ENCODE results near the gene ARID1B. TPM values are rescaled to one million over a fixed set of nuclear protein-coding genes. Genes with fewer than 3 reads are reported as not detected.
A peak's percentile ranks its signal among the peaks of the same experiment; 100 is the strongest.

Gene ARID1B
- total RNA-seq, 1 donor from 2014 or later = 101 TPM

DNA sequence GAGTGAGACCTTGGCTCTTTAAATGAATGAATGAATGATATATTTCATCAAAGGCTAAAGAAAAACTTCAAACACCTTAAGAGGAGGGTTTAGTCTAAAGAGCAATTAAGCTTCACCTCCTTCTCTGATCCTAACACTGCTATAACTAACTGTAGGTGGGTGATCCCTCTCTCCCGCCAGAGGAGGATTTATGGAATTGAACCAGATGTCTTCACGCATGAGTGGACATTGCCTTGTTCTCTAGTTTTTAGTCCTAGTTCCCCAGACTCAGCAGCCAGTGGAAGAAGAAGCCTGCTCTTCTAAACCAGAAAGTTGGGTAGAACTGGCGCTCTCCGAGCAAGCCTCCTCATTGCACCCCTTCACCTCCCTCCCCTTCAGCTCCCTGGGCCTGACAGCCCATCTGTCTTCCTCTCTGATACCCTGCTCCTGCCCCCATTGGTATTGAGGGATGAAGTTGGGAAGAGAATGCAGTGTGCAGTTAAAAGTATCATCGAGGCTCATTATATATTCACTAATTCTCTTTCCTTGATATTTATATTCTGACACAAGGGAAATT is 142.7 kb downstream of the ARID1B start:
- Mint-ChIP-seq H3K4me3 (no peak overlapping the region), H3K36me3 (ENCODE audit: low read depth) (no peaks in the 10 kb centered on the region), H3K9me3 (no peaks in the 10 kb centered on the region), H3K27me3 (ENCODE audit: low read depth) (no peaks in the 10 kb centered on the region), H3K27ac (ENCODE audit: unreplicated experiment) (no peak overlapping the region), H3K4me1 (peaks cover 34% of the 10 kb centered on the region)
- no peak for DNase-seq (ENCODE audit: low read depth, low spot score)
- TF ChIP-seq, protein P1, sequence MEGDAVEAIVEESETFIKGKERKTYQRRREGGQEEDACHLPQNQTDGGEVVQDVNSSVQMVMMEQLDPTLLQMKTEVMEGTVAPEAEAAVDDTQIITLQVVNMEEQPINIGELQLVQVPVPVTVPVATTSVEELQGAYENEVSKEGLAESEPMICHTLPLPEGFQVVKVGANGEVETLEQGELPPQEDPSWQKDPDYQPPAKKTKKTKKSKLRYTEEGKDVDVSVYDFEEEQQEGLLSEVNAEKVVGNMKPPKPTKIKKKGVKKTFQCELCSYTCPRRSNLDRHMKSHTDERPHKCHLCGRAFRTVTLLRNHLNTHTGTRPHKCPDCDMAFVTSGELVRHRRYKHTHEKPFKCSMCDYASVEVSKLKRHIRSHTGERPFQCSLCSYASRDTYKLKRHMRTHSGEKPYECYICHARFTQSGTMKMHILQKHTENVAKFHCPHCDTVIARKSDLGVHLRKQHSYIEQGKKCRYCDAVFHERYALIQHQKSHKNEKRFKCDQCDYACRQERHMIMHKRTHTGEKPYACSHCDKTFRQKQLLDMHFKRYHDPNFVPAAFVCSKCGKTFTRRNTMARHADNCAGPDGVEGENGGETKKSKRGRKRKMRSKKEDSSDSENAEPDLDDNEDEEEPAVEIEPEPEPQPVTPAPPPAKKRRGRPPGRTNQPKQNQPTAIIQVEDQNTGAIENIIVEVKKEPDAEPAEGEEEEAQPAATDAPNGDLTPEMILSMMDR (conservative IDR thresholded peaks at IDR 0.05) = no peak

DNA sequence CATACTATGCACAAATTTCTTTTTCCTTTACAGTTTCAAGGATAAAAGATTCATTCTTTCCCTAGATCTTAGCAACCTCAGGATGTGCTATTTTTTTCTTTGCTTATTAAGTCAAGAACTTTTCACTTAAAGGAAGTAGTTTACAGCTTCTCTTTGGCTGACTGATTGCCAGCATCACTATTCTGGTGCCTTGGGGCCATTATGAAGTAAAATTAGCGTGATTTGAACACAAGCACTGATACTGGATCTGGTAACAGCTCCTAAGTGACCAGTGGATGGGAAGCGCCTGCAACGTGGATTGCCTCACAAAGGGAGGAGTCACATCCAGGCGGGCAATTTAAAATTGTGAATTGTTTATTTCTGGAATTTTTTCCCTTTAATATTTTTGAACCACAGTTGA is 147.1 kb downstream of the ARID1B start:
- no peaks in the 10 kb centered on the region for H3K9me3 Mint-ChIP-seq
- H3K4me3 Mint-ChIP-seq = no peak overlapping the region
- peak overlapping the region; percentile 27 for H3K27ac Mint-ChIP-seq (ENCODE audit: unreplicated experiment)
- TF ChIP-seq, protein P1 (conservative IDR thresholded peaks at IDR 0.05) = no peak
- H3K27me3 Mint-ChIP-seq (ENCODE audit: low read depth) = no peaks in the 10 kb centered on the region
- DNase-seq (ENCODE audit: low read depth, low spot score) = no peak
- peaks cover 35% of the 10 kb centered on the region for H3K4me1 Mint-ChIP-seq
- peaks cover 6% of the 10 kb centered on the region for H3K36me3 Mint-ChIP-seq (ENCODE audit: low read depth)

DNA sequence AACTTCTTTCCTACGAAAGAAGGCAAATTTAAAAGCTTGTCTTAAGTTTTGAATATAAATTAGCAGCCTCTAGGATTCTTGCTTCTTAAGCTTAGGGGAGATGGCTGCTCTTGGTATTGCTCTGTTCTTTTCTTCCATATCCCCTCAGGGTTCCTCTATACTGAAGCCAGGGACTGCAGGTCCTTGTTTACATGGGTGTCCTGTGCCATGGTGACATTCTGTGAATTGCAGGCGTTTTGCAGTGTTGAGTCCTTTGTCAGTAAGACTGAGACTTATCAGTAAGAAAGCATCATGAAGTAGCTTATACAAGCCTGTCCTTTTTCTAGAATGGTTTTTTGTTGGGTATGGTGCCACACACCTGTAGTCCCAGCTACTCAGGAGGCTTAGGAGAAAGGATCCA is 147.8 kb downstream of the ARID1B start:
- peaks cover 28% of the 10 kb centered on the region for H3K4me1 Mint-ChIP-seq
- DNase-seq (ENCODE audit: low read depth, low spot score) = no peak
- TF ChIP-seq, protein P1 (conservative IDR thresholded peaks at IDR 0.05) = no peak
- peaks cover 11% of the 10 kb centered on the region for H3K36me3 Mint-ChIP-seq (ENCODE audit: low read depth)
- H3K27me3 Mint-ChIP-seq (ENCODE audit: low read depth) = no peaks in the 10 kb centered on the region
- no peak overlapping the region for H3K27ac Mint-ChIP-seq (ENCODE audit: unreplicated experiment)
- H3K9me3 Mint-ChIP-seq = no peaks in the 10 kb centered on the region
- H3K4me3 Mint-ChIP-seq = no peak overlapping the region

DNA sequence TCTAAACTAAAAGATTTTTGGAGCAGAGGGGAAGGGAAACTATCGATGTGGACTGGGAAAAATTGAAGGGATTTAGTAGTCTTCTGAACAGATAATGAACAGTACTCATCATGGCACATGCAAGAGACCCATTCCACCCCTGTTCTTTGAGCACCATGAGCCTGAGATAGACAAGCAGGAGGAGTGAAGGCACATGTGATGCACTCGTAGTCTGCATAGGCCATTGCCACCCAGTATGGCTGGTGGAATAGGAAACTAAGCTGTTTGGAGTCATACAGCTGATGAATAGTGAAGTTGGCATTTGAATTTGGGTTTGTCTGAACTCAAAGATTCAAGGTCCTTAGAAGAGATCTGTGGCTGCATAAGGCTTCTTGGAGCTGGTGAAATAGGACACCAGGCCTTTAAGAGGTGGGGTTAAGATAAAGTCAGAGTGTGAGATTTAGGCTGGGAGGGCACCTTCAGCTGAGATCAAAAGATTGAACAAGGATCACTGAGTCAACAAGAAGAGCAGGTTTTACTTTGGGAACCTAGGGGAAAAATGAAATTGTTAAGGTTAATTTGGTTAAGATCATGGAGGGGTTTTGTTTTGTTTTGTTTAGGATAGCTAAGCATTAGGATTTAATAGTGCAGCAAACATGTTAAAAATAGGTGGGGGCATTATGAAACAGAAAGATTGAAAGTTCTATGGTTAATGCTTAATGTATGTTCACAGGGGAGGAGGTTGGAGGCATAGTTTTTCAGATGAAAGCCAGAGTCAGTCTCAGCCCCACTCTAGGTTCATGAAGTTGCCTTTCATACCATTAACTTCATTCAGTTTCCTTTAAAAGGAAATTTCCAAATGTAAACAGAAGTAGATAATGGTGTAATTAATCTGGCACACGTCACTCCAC is 148.8 kb downstream of the ARID1B start:
- Mint-ChIP-seq H3K27me3 (ENCODE audit: low read depth) (no peaks in the 10 kb centered on the region), H3K27ac (ENCODE audit: unreplicated experiment) (no peak overlapping the region), H3K4me1 (peaks cover 22% of the 10 kb centered on the region), H3K36me3 (ENCODE audit: low read depth) (peaks cover 13% of the 10 kb centered on the region), H3K9me3 (no peaks in the 10 kb centered on the region), H3K4me3 (no peak overlapping the region)
- no peak for DNase-seq (ENCODE audit: low read depth, low spot score)
- TF ChIP-seq, protein P1 (conservative IDR thresholded peaks at IDR 0.05) = no peak

GRCh38 chr6:156928126-156928525 is 150.9 kb downstream of the ARID1B start:
- H3K36me3 Mint-ChIP-seq (ENCODE audit: low read depth) = peaks cover 13% of the 10 kb centered on the region
- no peak for DNase-seq (ENCODE audit: low read depth, low spot score)
- no peaks in the 10 kb centered on the region for H3K27me3 Mint-ChIP-seq (ENCODE audit: low read depth)
- H3K27ac Mint-ChIP-seq (ENCODE audit: unreplicated experiment) = no peak overlapping the region
- peaks cover 36% of the 10 kb centered on the region for H3K4me1 Mint-ChIP-seq
- H3K4me3 Mint-ChIP-seq = no peak overlapping the region
- no peaks in the 10 kb centered on the region for H3K9me3 Mint-ChIP-seq
- TF ChIP-seq, protein P1 (conservative IDR thresholded peaks at IDR 0.05) = no peak

All from neural crest cell (in vitro differentiated cells).